Measurements from ENCODE around the gene DTD1.
"Not testable (repeated sequence)": the region's sequence is repeated elsewhere in the genome, so short reads cannot be mapped to it uniquely, and the experiment has no call there.

The DTD1 gene

DNA sequence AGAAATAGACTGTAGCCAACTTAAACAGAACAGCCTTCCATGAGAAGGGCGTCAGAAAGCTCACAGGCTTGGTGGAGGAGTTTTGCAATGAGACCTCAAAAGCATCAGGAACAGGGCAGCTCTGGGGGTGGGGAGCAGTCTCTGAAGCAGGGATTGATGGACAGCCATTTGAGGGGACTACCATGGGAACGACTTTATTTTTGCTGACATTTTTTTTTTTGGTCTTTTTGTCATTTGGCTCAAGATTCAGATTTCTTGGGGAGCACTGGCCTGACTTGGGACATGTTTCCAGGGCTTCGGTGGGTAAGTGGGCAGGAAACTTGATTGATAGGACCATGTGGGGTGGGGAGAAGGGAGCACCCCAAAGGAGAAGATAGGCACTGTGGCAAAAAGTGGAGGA is 193.7 kb downstream of the DTD1 start:
- no peaks in the 10 kb centered on the region for H3K36me3 ChIP-seq (ENCODE audit: control insufficient read depth, low read depth, low read length)
- no peak overlapping the region for H3K27ac ChIP-seq (ENCODE audit: low read length)
- no peaks in the 10 kb centered on the region for H3K27me3 ChIP-seq (ENCODE audit: control insufficient read depth, insufficient read depth, low read length)
- H3K4me1 ChIP-seq (ENCODE audit: control insufficient read depth, low read depth, low read length), result no peaks in the 10 kb centered on the region
- no peaks in the 10 kb centered on the region for H3K9me3 ChIP-seq (ENCODE audit: control insufficient read depth, low read depth, low read length)
- H3K4me3 ChIP-seq (ENCODE audit: low read length), result no peak overlapping the region
- no peak overlapping the region for H3K9ac ChIP-seq (ENCODE audit: low read length)

DNA sequence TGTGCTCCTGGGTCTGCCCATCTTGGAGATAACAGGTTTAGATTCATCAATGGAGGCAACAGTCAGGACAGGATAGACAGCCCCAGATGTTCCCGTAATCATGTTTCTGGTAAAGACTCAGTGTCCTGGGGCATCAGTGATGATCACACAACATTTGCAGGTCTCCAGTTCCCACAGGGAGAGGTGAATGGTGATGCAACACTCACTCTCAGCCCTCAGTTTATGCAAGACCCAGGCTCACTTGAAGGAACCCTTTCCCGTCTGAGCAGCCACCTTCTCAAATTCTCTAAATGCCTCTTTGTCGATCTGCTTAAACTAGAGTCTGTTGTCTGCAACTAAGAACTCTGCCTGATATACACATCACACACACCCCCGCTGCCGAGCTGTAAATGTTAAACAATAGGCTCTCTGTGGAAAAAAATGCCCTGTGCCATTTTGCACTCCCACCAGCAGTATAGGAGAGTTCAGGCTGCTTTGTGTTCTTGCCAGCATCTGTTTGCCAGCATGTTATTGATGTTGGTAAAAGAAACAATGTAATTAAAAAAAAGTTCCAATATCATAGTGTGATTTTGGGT is 195.6 kb downstream of the DTD1 start:
- Histone ChIP-seq H3K27me3 (ENCODE audit: control insufficient read depth, insufficient read depth, low read length) (no peaks in the 10 kb centered on the region), H3K9me3 (ENCODE audit: control insufficient read depth, low read depth, low read length) (no peaks in the 10 kb centered on the region), H3K27ac (ENCODE audit: low read length) (no peak overlapping the region), H3K4me1 (ENCODE audit: control insufficient read depth, low read depth, low read length) (no peaks in the 10 kb centered on the region), H3K36me3 (ENCODE audit: control insufficient read depth, low read depth, low read length) (no peaks in the 10 kb centered on the region), H3K4me3 (ENCODE audit: low read length) (no peak overlapping the region), H3K9ac (ENCODE audit: low read length) (no peak overlapping the region)

DNA sequence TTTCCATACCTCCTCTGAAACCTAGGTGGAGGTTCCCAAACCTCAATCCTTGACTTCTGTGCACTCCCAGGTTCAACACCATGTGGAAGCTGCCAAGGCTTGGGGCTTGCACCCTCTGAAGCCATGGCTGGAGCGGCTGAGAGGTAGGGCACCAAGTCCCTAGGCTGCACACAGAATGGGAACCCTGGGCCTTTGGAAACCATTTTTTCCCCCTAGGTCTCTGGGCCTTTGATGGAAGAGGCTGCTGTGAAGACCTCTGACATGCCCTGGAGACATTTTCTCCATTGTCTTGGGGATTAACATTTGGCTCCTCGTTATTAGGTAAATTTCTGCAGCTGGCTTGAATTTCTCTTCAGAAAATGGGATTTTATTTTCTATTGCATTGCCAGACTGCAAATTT is 199.2 kb downstream of the DTD1 start:
- not testable (repeated sequence) for H3K9me3 ChIP-seq (ENCODE audit: control insufficient read depth, low read depth, low read length); H3K9ac ChIP-seq (ENCODE audit: low read length); H3K27ac ChIP-seq (ENCODE audit: low read length); H3K4me1 ChIP-seq (ENCODE audit: control insufficient read depth, low read depth, low read length); H3K36me3 ChIP-seq (ENCODE audit: control insufficient read depth, low read depth, low read length); H3K4me3 ChIP-seq (ENCODE audit: low read length)
- peaks cover 18% of the 10 kb centered on the region for H3K27me3 ChIP-seq (ENCODE audit: control insufficient read depth, insufficient read depth, low read length)

DNA sequence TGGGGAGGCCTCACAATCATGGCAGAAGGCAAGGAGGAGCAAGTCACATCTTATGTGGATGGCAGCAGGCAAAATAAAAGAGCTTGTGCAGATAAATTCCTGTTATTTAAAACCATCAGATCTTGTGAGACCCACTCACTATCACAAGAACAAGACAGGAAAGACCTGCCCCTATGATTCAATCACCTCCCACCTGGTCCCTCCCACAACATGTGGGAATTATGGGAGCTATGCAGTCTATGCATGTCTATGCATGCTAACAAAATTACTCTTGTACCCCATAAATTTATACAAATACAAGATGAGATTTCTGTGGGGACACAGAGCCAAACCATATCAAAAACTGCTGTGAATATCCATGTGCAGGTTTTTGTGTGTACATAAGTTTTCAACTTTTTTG is 200.2 kb downstream of the DTD1 start:
- Histone ChIP-seq H3K27me3 (ENCODE audit: control insufficient read depth, insufficient read depth, low read length) (peaks cover 21% of the 10 kb centered on the region), H3K9me3 (ENCODE audit: control insufficient read depth, low read depth, low read length) (no peaks in the 10 kb centered on the region), H3K4me3 (ENCODE audit: low read length) (no peak overlapping the region), H3K27ac (ENCODE audit: low read length) (no peak overlapping the region), H3K4me1 (ENCODE audit: control insufficient read depth, low read depth, low read length) (no peaks in the 10 kb centered on the region), H3K9ac (ENCODE audit: low read length) (no peak overlapping the region), H3K36me3 (ENCODE audit: control insufficient read depth, low read depth, low read length) (no peaks in the 10 kb centered on the region)

DNA sequence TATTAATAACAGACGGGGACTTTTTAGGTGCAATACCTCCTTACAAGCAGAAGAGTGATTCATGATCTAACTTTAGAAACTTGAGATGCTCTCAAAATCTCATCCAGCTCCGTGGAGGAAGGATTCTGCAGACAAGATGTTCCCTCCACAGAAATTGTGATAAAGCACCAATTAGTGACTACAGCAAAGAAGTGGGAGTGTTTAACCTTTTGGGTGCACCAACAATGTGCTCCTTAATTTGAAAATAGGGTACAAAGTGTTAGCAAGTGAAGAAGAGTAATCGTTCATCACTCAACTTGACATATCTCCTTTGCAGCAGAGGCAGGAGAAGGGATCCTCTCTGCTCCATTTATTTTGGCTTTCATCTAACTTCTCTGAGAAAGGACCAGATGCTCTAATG is 202.9 kb downstream of the DTD1 start:
- H3K36me3 ChIP-seq (ENCODE audit: control insufficient read depth, low read depth, low read length), result no peaks in the 10 kb centered on the region
- no peaks in the 10 kb centered on the region for H3K9me3 ChIP-seq (ENCODE audit: control insufficient read depth, low read depth, low read length)
- peaks cover 21% of the 10 kb centered on the region for H3K27me3 ChIP-seq (ENCODE audit: control insufficient read depth, insufficient read depth, low read length)
- H3K4me3 ChIP-seq (ENCODE audit: low read length), result no peak overlapping the region
- peaks cover 3% of the 10 kb centered on the region for H3K4me1 ChIP-seq (ENCODE audit: control insufficient read depth, low read depth, low read length)
- no peak overlapping the region for H3K27ac ChIP-seq (ENCODE audit: low read length)
- H3K9ac ChIP-seq (ENCODE audit: low read length), result no peak overlapping the region

DNA sequence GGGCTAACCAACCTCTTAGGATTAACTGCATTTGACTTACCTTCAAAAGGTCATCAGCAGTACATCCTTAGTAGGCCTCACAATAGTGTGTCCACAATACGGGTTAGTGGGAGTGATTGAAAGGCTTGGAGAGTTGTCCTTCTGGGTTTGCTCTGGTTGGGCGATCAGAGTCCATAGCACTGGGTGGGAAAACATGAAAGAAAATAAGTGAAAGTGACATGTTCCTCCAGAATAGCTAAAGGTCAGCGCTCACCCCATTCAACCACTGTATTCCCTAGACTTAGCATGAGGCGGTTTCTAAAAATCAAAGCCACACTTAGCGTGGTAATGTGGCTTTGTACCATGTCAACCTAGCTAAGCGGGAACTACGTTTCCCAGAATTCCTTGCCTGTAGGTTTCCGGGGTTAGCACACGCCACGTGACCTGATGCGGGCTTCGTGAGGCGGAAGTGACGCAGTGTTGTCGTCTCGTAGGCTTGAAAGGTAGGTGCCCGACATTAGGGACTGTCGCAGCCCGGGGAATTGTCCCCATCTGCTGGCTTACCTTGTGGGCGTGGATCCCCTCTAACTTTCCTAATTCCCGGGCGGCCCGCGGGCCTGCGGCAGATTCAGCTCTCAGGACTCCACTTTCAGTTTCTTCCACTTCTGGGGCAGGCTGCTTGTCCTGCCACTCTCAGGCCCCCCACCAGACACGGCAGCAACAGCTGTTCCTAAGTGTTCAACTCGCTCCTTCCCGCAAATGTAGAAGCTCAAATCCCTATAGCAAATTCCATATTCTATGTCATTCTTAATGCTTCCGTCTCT is 206.0 kb downstream of the DTD1 start:
- Histone ChIP-seq H3K4me3 (ENCODE audit: low read length) (peak overlapping the region; percentile 75), H3K27ac (ENCODE audit: low read length) (no peak overlapping the region), H3K27me3 (ENCODE audit: control insufficient read depth, insufficient read depth, low read length) (peaks cover 21% of the 10 kb centered on the region), H3K4me1 (ENCODE audit: control insufficient read depth, low read depth, low read length) (peaks cover 3% of the 10 kb centered on the region), H3K36me3 (ENCODE audit: control insufficient read depth, low read depth, low read length) (no peaks in the 10 kb centered on the region), H3K9ac (ENCODE audit: low read length) (peak overlapping the region; percentile 52), H3K9me3 (ENCODE audit: control insufficient read depth, low read depth, low read length) (no peaks in the 10 kb centered on the region)

DNA sequence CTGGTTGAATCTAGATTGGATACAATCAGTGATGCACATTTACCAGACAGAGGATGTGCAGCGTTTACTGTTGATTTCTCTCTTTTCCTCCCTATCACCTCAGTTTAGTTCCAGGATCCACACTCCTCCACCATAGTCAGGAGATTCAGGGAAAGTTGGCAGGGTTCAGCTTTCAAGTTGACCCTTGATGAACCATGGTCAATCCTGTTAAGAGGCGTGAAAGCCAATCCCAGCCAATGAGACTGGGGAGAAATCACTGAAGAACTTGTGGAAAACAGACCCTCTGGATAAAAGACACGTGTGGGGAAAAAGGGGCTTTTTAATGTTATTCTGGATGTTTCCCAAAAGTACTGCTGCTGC is 206.6 kb downstream of the DTD1 start:
- peak overlapping the region; percentile 75 for H3K4me3 ChIP-seq (ENCODE audit: low read length)
- H3K9ac ChIP-seq (ENCODE audit: low read length), result peak overlapping the region; percentile 52
- H3K27ac ChIP-seq (ENCODE audit: low read length), result no peak overlapping the region
- peaks cover 21% of the 10 kb centered on the region for H3K27me3 ChIP-seq (ENCODE audit: control insufficient read depth, insufficient read depth, low read length)
- H3K36me3 ChIP-seq (ENCODE audit: control insufficient read depth, low read depth, low read length), result no peaks in the 10 kb centered on the region
- no peaks in the 10 kb centered on the region for H3K9me3 ChIP-seq (ENCODE audit: control insufficient read depth, low read depth, low read length)
- H3K4me1 ChIP-seq (ENCODE audit: control insufficient read depth, low read depth, low read length), result peaks cover 3% of the 10 kb centered on the region

DNA sequence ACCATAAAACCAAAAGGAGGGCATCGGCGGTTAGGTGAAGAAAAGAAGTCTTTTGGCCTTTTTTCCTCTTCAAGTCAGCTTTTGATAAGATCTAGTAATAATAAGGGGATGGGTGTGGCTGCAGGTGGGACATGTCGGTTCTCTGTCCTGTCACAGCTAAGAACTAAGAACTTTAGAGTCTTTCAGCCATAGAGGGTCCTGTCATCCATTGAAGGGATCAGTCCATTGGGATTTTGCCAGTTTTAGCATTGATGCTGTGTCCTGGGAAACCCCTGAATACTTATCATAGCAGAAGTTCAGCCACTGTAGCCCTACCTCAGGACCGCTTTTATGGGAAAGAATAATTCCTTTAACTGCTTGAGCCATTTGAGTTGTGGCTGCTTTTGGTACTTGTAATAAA is 207.5 kb downstream of the DTD1 start:
- peaks cover 19% of the 10 kb centered on the region for H3K27me3 ChIP-seq (ENCODE audit: control insufficient read depth, insufficient read depth, low read length)
- H3K4me3 ChIP-seq (ENCODE audit: low read length), result no peak overlapping the region
- no peak overlapping the region for H3K27ac ChIP-seq (ENCODE audit: low read length)
- no peak overlapping the region for H3K9ac ChIP-seq (ENCODE audit: low read length)
- H3K36me3 ChIP-seq (ENCODE audit: control insufficient read depth, low read depth, low read length), result no peaks in the 10 kb centered on the region
- H3K9me3 ChIP-seq (ENCODE audit: control insufficient read depth, low read depth, low read length), result no peaks in the 10 kb centered on the region
- H3K4me1 ChIP-seq (ENCODE audit: control insufficient read depth, low read depth, low read length), result peaks cover 3% of the 10 kb centered on the region

DNA sequence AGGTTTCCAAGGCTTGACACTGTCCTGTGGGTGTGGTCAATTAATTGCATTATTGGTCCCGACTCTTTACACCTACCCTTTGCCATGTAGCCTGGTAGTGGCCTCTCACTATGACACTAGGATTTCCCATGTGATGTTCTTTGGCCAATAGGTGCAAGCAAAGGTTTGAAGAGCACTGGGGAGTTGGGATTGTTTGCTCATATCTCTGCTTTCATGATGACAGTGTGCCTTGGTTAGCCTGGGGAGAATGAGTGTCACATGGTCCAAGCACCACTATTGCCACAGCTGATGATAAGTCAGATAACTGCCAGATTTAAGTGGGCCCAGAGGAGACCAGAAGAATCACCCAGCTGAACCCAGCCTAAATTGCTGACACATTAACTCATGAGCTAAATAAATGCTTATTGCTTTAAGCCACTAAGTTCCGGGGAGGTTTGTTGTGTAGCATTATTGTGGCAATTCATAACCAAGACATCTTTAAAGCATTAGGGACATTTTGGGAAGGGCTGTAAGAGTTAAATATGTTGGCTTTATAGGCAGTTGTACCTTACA is 208.5 kb downstream of the DTD1 start:
- Histone ChIP-seq H3K4me3 (ENCODE audit: low read length) (no peak overlapping the region), H3K27ac (ENCODE audit: low read length) (no peak overlapping the region), H3K4me1 (ENCODE audit: control insufficient read depth, low read depth, low read length) (peaks cover 3% of the 10 kb centered on the region), H3K36me3 (ENCODE audit: control insufficient read depth, low read depth, low read length) (no peaks in the 10 kb centered on the region), H3K27me3 (ENCODE audit: control insufficient read depth, insufficient read depth, low read length) (peaks cover 10% of the 10 kb centered on the region), H3K9ac (ENCODE audit: low read length) (no peak overlapping the region), H3K9me3 (ENCODE audit: control insufficient read depth, low read depth, low read length) (no peaks in the 10 kb centered on the region)

DNA sequence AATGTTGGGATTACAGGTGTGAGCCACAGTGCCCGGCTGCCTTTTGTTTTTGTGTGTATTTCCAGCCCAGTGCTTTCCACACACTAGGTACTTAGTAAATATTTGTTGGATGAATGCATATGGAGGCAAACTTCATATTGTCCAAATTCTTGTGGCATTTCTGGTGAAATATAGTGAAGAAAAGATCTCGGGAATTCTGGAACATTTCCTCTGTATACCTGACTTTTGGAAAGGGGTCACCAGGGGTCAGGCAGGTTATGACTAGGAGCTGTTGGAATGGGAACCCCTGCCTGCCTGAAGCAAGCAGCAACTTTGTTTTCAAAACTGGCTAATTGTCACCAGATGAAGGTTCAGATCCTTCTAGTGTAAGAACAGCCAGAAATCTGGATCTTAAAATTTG is 213.7 kb downstream of the DTD1 start:
- no peak overlapping the region for H3K27ac ChIP-seq (ENCODE audit: low read length)

DNA sequence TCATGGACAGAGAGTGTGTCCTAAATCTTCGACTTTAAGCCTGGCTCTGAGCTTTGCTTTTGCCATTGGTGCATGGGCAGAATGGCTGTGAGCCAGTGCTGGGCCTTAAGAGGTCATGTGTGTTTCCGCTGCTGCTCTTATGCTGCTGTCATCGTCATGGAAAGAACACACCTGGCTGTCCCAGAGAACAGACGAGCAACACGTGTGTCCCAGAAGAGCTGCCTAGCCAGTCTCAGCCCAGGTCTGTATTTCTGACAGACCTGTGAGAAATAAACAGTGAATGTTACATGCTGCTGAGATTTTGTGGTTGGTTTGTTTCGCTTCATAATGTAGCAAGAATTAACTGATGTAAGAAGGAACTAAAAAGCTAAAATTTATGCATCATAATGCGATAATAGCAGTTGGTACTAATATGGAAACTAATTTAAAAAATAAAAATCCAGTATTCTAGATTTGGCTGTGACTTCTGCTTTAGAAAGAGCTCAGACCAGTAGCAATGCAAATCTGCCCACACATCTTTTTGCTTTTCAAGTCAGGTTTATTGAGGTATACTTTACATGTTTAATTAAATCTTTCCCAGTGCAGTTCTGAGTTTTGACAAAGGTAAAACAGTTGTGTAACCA is 214.3 kb downstream of the DTD1 start:
- H3K27me3 ChIP-seq (ENCODE audit: control insufficient read depth, insufficient read depth, low read length), result no peaks in the 10 kb centered on the region
- no peak overlapping the region for H3K27ac ChIP-seq (ENCODE audit: low read length)
- no peak overlapping the region for H3K4me3 ChIP-seq (ENCODE audit: low read length)
- H3K9ac ChIP-seq (ENCODE audit: low read length), result no peak overlapping the region
- H3K9me3 ChIP-seq (ENCODE audit: control insufficient read depth, low read depth, low read length), result no peaks in the 10 kb centered on the region
- H3K4me1 ChIP-seq (ENCODE audit: control insufficient read depth, low read depth, low read length), result no peaks in the 10 kb centered on the region
- H3K36me3 ChIP-seq (ENCODE audit: control insufficient read depth, low read depth, low read length), result no peaks in the 10 kb centered on the region

More for the DNA sequence above, 213.7 kb downstream of the DTD1 start:
- no peaks in the 10 kb centered on the region for H3K4me1 ChIP-seq (ENCODE audit: control insufficient read depth, low read depth, low read length)
- no peaks in the 10 kb centered on the region for H3K36me3 ChIP-seq (ENCODE audit: control insufficient read depth, low read depth, low read length)
- H3K9ac ChIP-seq (ENCODE audit: low read length), result no peak overlapping the region
- no peak overlapping the region for H3K4me3 ChIP-seq (ENCODE audit: low read length)
- H3K27me3 ChIP-seq (ENCODE audit: control insufficient read depth, insufficient read depth, low read length), result no peaks in the 10 kb centered on the region
- no peaks in the 10 kb centered on the region for H3K9me3 ChIP-seq (ENCODE audit: control insufficient read depth, low read depth, low read length)

Measured in iPS-18a (cell line).